H9 (cell line): Measurements from ENCODE around the gene MAPKAPK3. TPM values are rescaled to one million over a fixed set of nuclear protein-coding genes. Genes with fewer than 3 reads are reported as not detected.

Experiments used
- DNase-seq: peaks from one replicate; pipeline ENCODE4 v3.0.0-alpha.2; 2017
- H2AFZ ChIP-seq: one replicate; pipeline ENCODE4 v1.6.1; 2013; ENCODE audit warnings: mild to moderate bottlenecking, low read length, control low read depth, moderate library complexity
- H2AK5ac ChIP-seq: 2 replicates; pipeline ENCODE4 v1.6.1; 2013; ENCODE audit warnings: low read length, control low read depth, mixed read lengths; ENCODE audit not compliant: insufficient read length
- H2BK120ac ChIP-seq: one replicate; pipeline ENCODE4 v1.6.1; 2013; ENCODE audit warnings: low read depth, mild to moderate bottlenecking, low read length, control low read depth, inconsistent platforms; ENCODE audit not compliant: poor library complexity, severe bottlenecking
- H2BK12ac ChIP-seq: 2 replicates; pipeline ENCODE4 v1.6.1; 2013; ENCODE audit warnings: low read length, control low read depth, mixed read lengths, low read depth; ENCODE audit not compliant: insufficient read length
- H2BK15ac ChIP-seq: 2 replicates; pipeline ENCODE4 v1.6.1; 2013; ENCODE audit warnings: low read depth, low read length, control low read depth
- H2BK20ac ChIP-seq: one replicate; pipeline ENCODE4 v1.6.1; 2013; ENCODE audit warnings: low read depth, mild to moderate bottlenecking, low read length, control low read depth, inconsistent platforms; ENCODE audit not compliant: poor library complexity, severe bottlenecking
- H2BK5ac ChIP-seq: 2 replicates; pipeline ENCODE4 v1.6.1; 2013; ENCODE audit warnings: low read length, control low read depth, mixed read lengths; ENCODE audit not compliant: insufficient read length
- H3K14ac ChIP-seq: 2 replicates; pipeline ENCODE4 v1.6.1; 2013; ENCODE audit warnings: low read length, control low read depth; ENCODE audit not compliant: insufficient read depth
- H3K18ac ChIP-seq: 2 replicates; pipeline ENCODE4 v1.6.1; 2013; ENCODE audit warnings: low read depth, mild to moderate bottlenecking, mixed read lengths, low read length, control low read depth; ENCODE audit not compliant: insufficient read length
- H3K23ac ChIP-seq: 2 replicates; pipeline ENCODE4 v1.6.1; 2013; ENCODE audit warnings: low read length, control low read depth, mixed read lengths, low read depth; ENCODE audit not compliant: insufficient read length
- H3K23me2 ChIP-seq: 2 replicates; pipeline ENCODE4 v1.6.1; 2013; ENCODE audit warnings: low read depth, mild to moderate bottlenecking, mixed read lengths, low read length, control low read depth; ENCODE audit not compliant: insufficient read length, poor library complexity, severe bottlenecking
- H3K27ac ChIP-seq: 2 replicates; pipeline ENCODE4 v1.5.1; 2013; ENCODE audit warnings: low read length, control low read depth, mixed read lengths, low read depth; ENCODE audit not compliant: insufficient read length
- H3K27me3 ChIP-seq: 2 replicates; pipeline ENCODE4 v1.6.1; 2013; ENCODE audit warnings: low read length, control low read depth, inconsistent platforms; ENCODE audit not compliant: insufficient read depth
- H3K4ac ChIP-seq: 2 replicates; pipeline ENCODE4 v1.6.1; 2013; ENCODE audit warnings: low read depth, mild to moderate bottlenecking, control low read depth, inconsistent platforms, low read length, moderate library complexity
- H3K4me1 ChIP-seq: 2 replicates; pipeline ENCODE4 v1.6.1; 2013; ENCODE audit warnings: low read length, control low read depth, inconsistent platforms; ENCODE audit not compliant: insufficient read depth
- H3K4me2 ChIP-seq: 2 replicates; pipeline ENCODE4 v1.6.1; 2013; ENCODE audit warnings: low read length, control low read depth, mixed read lengths; ENCODE audit not compliant: insufficient read length, insufficient read depth
- H3K56ac ChIP-seq: 2 replicates; pipeline ENCODE4 v1.6.1; 2013; ENCODE audit warnings: low read depth, mild to moderate bottlenecking, mixed read lengths, low read length, control low read depth; ENCODE audit not compliant: insufficient read length
- H3K79me1 ChIP-seq: 2 replicates; pipeline ENCODE4 v1.6.1; 2013; ENCODE audit warnings: low read depth, mild to moderate bottlenecking, moderate library complexity, low read length, control low read depth, inconsistent platforms; ENCODE audit not compliant: insufficient read depth, poor library complexity, severe bottlenecking
- H3K79me2 ChIP-seq: 2 replicates; pipeline ENCODE4 v1.6.1; 2013; ENCODE audit warnings: low read length, control low read depth, inconsistent platforms; ENCODE audit not compliant: insufficient read depth
- H3K9ac ChIP-seq: 2 replicates; pipeline ENCODE4 v1.6.1; 2013; ENCODE audit warnings: low read length, control low read depth, mixed read lengths; ENCODE audit not compliant: insufficient read length; ENCODE audit errors: extremely low read depth
- H3K9me3 ChIP-seq: one replicate; pipeline ENCODE4 v1.6.1; 2013; ENCODE audit warnings: low read depth, low read length, inconsistent platforms; ENCODE audit not compliant: control insufficient read depth
- H3T11ph ChIP-seq: one replicate; pipeline ENCODE4 v1.6.1; 2013; ENCODE audit warnings: mild to moderate bottlenecking, low read length, control low read depth, inconsistent platforms
- H4K20me1 ChIP-seq: one replicate; pipeline ENCODE4 v1.6.1; 2013; ENCODE audit not compliant: control insufficient read depth, insufficient read length, insufficient read depth
- H4K5ac ChIP-seq: 2 replicates; pipeline ENCODE4 v1.6.1; 2013; ENCODE audit warnings: low read depth, mild to moderate bottlenecking, mixed read lengths, low read length, control low read depth; ENCODE audit not compliant: insufficient read length
- H4K8ac ChIP-seq: replicated peaks from 2 replicates; pipeline ENCODE4 v1.6.1; 2013; ENCODE audit warnings: low read length, control low read depth, mixed read lengths, low read depth; ENCODE audit not compliant: insufficient read length
- H4K91ac ChIP-seq: 2 replicates; pipeline ENCODE4 v1.6.1; 2013; ENCODE audit warnings: low read depth, mild to moderate bottlenecking, moderate library complexity, mixed read lengths, low read length, control low read depth; ENCODE audit not compliant: insufficient read length
- H3K27ac Mint-ChIP-seq, 3 experiments: 2 replicates in 2 of 3; 3 replicates in 1 of 3; pipeline ENCODE4 v1.8.0; 2020 to 2021; ENCODE audit warnings: mixed read lengths in 3 of 3, mild to moderate bottlenecking in 1 of 3, moderate library complexity in 1 of 3
- H3K27me3 Mint-ChIP-seq: 2 replicates; pipeline ENCODE4 v1.8.0; 2021; ENCODE audit warnings: low read depth, mild to moderate bottlenecking, moderate library complexity, mixed read lengths
- H3K36me3 Mint-ChIP-seq, 3 experiments: 2 replicates in 2 of 3; 3 replicates in 1 of 3; pipeline ENCODE4 v1.8.0; 2020 to 2021; ENCODE audit warnings: low read depth in 3 of 3, mixed read lengths in 3 of 3; ENCODE audit not compliant: insufficient read depth in 1 of 3
- H3K4me1 Mint-ChIP-seq, 2 experiments: 2 replicates each; pipeline ENCODE4 v1.8.0; 2020; ENCODE audit warnings: mixed read lengths in 2 of 2
- H3K4me3 Mint-ChIP-seq, 2 experiments: 2 replicates in 1 of 2; 3 replicates in 1 of 2; pipeline ENCODE4 v1.8.0; 2020 to 2021; ENCODE audit warnings: mild to moderate bottlenecking in 2 of 2, mixed read lengths in 2 of 2, moderate library complexity in 1 of 2
- H3K9me3 Mint-ChIP-seq, 2 experiments: 2 replicates in 1 of 2; 3 replicates in 1 of 2; pipeline ENCODE4 v1.8.0; 2020; ENCODE audit warnings: mild to moderate bottlenecking in 2 of 2, mixed read lengths in 2 of 2, moderate library complexity in 1 of 2
- WGBS: extraction: QIAGEN DNeasy Blood & Tissue Kit; methylation state at CpG from one replicate; pipeline ENCODE4 v1.1.7; 2013; ENCODE audit warnings: missing lambda C conversion rate, low lambda C conversion rate, mixed read lengths; ENCODE audit not compliant: insufficient read length; ENCODE audit errors: extremely low coverage; 5-methylcytosine and 5-hydroxymethylcytosine counted together
- total RNA-seq: library from RNA; stranded (reverse); gene quantifications from 2 replicates; pipeline ENCODE4 v1.2.1, GENCODE V29; 2021
- TF ChIP-seq, protein P1 (sequence below): fragments of 200-600 bp; sonication (generic); conservative IDR thresholded peaks from 3 replicates; pipeline ENCODE4 v1.8.0; 2021; ENCODE audit warnings: antibody characterized with exemption, mild to moderate bottlenecking

MAPKAPK3 gene
- total RNA-seq, 1 experiment from 2014 or later = 57.9 TPM

DNA sequence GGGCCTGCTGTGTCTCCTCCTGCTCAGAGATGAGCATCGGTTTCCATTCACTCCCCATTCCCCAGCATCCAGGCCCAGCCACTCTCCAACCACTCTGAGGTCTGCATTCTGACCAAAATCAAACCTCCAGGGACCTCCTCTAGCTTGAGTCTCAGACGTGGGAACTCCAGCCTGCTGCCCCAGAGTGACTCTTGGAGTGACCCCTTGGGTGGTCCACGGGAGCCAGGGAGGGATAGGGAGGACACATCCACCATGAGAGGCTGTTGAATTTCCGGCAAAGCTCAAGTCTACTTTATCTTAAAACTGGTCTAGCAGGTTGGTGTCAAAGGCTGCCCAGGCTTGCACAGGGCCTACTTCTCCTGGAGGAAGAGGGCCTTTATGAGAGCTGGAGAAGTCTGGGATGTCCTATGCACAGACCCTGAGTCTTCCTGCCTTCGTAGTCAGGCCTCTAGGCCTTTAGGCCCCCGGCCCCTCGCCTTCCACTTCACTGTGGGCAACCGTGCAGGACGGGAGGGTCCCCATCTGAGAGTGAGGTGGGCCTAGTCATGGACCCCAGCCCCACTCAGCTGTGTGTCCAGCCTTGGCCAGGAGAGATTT is 14.3 kb upstream of the MAPKAPK3 start:
- Histone ChIP-seq H3K27ac (no peak overlapping the region), H3K4me1 (no peaks in the 10 kb centered on the region), H2BK12ac (no peak overlapping the region), H3K27me3 (no peaks in the 10 kb centered on the region), H3K18ac (no peak overlapping the region), H2AFZ (no peak overlapping the region), H3K14ac (no peak overlapping the region), H3K9me3 (no peaks in the 10 kb centered on the region), H3K4ac (no peak overlapping the region), H3K56ac (no peak overlapping the region), H2BK120ac (no peak overlapping the region), H3K79me1 (no peaks in the 10 kb centered on the region), H2BK5ac (no peak overlapping the region), H3K79me2 (no peaks in the 10 kb centered on the region), H2BK15ac (no peak overlapping the region), H4K8ac (no peak overlapping the region), H2AK5ac (no peak overlapping the region), H3K4me2 (no peak overlapping the region), H2BK20ac (no peak overlapping the region), H3T11ph (no peak overlapping the region), H4K5ac (no peak overlapping the region), H3K23ac (no peak overlapping the region), H4K91ac (no peak overlapping the region), H3K23me2 (no peaks in the 10 kb centered on the region), H4K20me1 (no peaks in the 10 kb centered on the region), H3K9ac (no peak overlapping the region)
- H3K27me3 Mint-ChIP-seq = peaks cover 5% of the 10 kb centered on the region
- H3K9me3 Mint-ChIP-seq = no peaks in the 10 kb centered on the region
- H3K27ac Mint-ChIP-seq = no peak overlapping the region
- DNase-seq = no peak
- TF ChIP-seq, protein P1, sequence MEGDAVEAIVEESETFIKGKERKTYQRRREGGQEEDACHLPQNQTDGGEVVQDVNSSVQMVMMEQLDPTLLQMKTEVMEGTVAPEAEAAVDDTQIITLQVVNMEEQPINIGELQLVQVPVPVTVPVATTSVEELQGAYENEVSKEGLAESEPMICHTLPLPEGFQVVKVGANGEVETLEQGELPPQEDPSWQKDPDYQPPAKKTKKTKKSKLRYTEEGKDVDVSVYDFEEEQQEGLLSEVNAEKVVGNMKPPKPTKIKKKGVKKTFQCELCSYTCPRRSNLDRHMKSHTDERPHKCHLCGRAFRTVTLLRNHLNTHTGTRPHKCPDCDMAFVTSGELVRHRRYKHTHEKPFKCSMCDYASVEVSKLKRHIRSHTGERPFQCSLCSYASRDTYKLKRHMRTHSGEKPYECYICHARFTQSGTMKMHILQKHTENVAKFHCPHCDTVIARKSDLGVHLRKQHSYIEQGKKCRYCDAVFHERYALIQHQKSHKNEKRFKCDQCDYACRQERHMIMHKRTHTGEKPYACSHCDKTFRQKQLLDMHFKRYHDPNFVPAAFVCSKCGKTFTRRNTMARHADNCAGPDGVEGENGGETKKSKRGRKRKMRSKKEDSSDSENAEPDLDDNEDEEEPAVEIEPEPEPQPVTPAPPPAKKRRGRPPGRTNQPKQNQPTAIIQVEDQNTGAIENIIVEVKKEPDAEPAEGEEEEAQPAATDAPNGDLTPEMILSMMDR = no peak
- WGBS = no CpG with 5 or more reads among the region's 9 CpGs
- H3K36me3 Mint-ChIP-seq = peaks cover 0 to under 1% (median 0%) of the 10 kb centered on the region in 3 experiments; a peak in 1 of 7 replicates
- H3K4me3 Mint-ChIP-seq = no peak overlapping the region
- no peaks in the 10 kb centered on the region for H3K4me1 Mint-ChIP-seq
